Measurements from ENCODE around the gene RNF11. TPM values are rescaled to one million over a fixed set of nuclear protein-coding genes. Genes with fewer than 3 reads are reported as not detected.

Gene RNF11
- total and polyA plus RNA-seq, 2 of the 8 experiments (the other 6 are each of a cell fraction or from before 2014, with no cell fraction given), result 49.6 to 54.2 TPM

DNA sequence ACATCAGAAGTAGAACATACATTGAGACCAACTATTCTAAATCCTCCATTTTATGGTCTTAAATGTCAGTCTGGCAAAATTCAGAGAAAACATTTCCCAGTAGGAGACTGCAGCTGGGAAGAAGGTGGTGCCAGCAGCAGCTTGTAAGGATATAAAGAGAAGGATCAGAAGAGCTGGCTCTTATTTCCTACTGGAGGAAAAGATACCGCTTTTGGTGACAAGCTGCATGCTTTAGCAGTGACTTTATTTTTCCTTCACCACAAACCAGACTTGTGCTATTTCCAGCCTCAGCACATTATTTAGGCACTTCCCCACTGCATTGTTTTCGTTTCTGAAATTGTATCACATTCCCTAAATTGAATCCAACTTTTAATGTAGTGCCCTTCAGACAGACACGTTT, 28.4 kb downstream of the RNF11 start:
- no peak overlapping the region for H2BK15ac ChIP-seq (ENCODE audit: low read length)
- no peak overlapping the region for H3K56ac ChIP-seq (replicated peaks; ENCODE audit: insufficient read length, low read depth, low read length)
- H2BK5ac ChIP-seq (ENCODE audit: low read depth, low read length), result no peak overlapping the region
- H3K4me3 ChIP-seq (ENCODE audit: extremely low read depth in 1 of 4, insufficient read depth in 2 of 4, low read depth in 3 of 4, low read length in 4 of 4), result no peak overlapping the region
- H3K36me3 ChIP-seq (ENCODE audit: control insufficient read depth in 2 of 4, insufficient read depth in 4 of 4, low read length in 3 of 4), result no peaks in the 10 kb centered on the region
- H3K79me2 ChIP-seq (ENCODE audit: control insufficient read depth in 1 of 2, insufficient read depth in 2 of 2, low read length in 2 of 2), result peaks cover 0 to 32% of the 10 kb centered on the region in 2 experiments; a peak in 2 of 4 replicates
- H2BK20ac ChIP-seq (ENCODE audit: low read length), result no peak overlapping the region
- H3K18ac ChIP-seq (ENCODE audit: extremely low read depth, low read length), result no peak overlapping the region
- no peak overlapping the region for H4K91ac ChIP-seq (replicated peaks; ENCODE audit: insufficient read length, low read length)
- WGBS, 2 experiments (ENCODE audit: extremely low coverage in 1 of 2, insufficient coverage in 1 of 2, insufficient read length in 1 of 2, insufficient replicate concordance in 2 of 2, low coverage in 1 of 2, low lambda C conversion rate in 2 of 2, missing lambda C conversion rate in 1 of 2), result 89% methylated on average over 3 of the region's 3 CpGs; no CpG with 5 or more reads in 1 of the 2 experiments
- H3K23me2 ChIP-seq (ENCODE audit: low read depth, low read length), result no peaks in the 10 kb centered on the region
- H4K8ac ChIP-seq (ENCODE audit: extremely low read depth, insufficient read depth, low read length), result no peak overlapping the region
- no peak overlapping the region for H2BK120ac ChIP-seq (replicated peaks; ENCODE audit: low read depth, low read length)
- ChIA-PET POLR2A (ENCODE audit: partially characterized antibody) (interaction anchor here (0.7 to 1.1 kb wide), 2 partner anchors 29 to 156 kb away, joined by 3 read pairs; no protein-coding TSS in a partner anchor), CTCF (ENCODE audit: partially characterized antibody) (no interaction called here)
- H3K14ac ChIP-seq (ENCODE audit: insufficient read length), result no peak overlapping the region
- no peak overlapping the region for H2AK5ac ChIP-seq (ENCODE audit: low read depth, low read length)
- FAIRE-seq (no peak), DNase-seq (ENCODE audit: low read depth in 1 of 2, low spot score in 2 of 2) (no peak)
- no peaks in the 10 kb centered on the region for H3K9me3 ChIP-seq (ENCODE audit: insufficient read depth in 2 of 2, low read depth in 1 of 2, low read length in 1 of 2)
- H4K20me1 ChIP-seq (replicated peaks in 1 of 2; ENCODE audit: control insufficient read depth in 1 of 2, insufficient read depth in 2 of 2, low read length in 2 of 2), result peaks cover 2 to 5% of the 10 kb centered on the region in 2 experiments
- no peak overlapping the region for H3K4ac ChIP-seq (replicated peaks; ENCODE audit: insufficient read length, low read depth, low read length)
- no peak overlapping the region for H3K23ac ChIP-seq (ENCODE audit: insufficient read length)
- no peak overlapping the region for H3K27ac ChIP-seq (ENCODE audit: low read depth, low read length)
- H2BK12ac ChIP-seq (ENCODE audit: low read depth, low read length), result no peak overlapping the region
- H3K27me3 ChIP-seq (replicated peaks in 1 of 4; ENCODE audit: control insufficient read depth in 3 of 4, extremely low read depth in 1 of 4, insufficient read depth in 3 of 4, low read length in 3 of 4), result no peaks in the 10 kb centered on the region
- no peak overlapping the region for H3K4me2 ChIP-seq (ENCODE audit: insufficient read depth in 1 of 2, low read depth in 2 of 2, low read length in 2 of 2)
- no peak overlapping the region for H2AFZ ChIP-seq (ENCODE audit: low read length)
- H4K5ac ChIP-seq (ENCODE audit: insufficient read length, low read depth, low read length), result no peak overlapping the region
- H3K4me1 ChIP-seq (replicated peaks in 1 of 4; ENCODE audit: control insufficient read depth in 3 of 4, insufficient read depth in 4 of 4, low read length in 3 of 4), result peaks cover 0 to 6% (median 0%) of the 10 kb centered on the region in 4 experiments; a peak in 1 of 7 replicates
- H3K79me1 ChIP-seq (ENCODE audit: low read depth, low read length), result peaks cover 4% of the 10 kb centered on the region
- no peak overlapping the region for H3K9ac ChIP-seq (replicated peaks in 1 of 4; ENCODE audit: extremely low read depth in 1 of 4, low read depth in 3 of 4, low read length in 3 of 4)
- TF ChIP-seq HDAC2 (IDR thresholded peaks at IDR 0.05; ENCODE audit: borderline replicate concordance in 1 of 2, low read depth in 2 of 2, low read length in 2 of 2) (no peak), SP2 (IDR thresholded peaks at IDR 0.05; ENCODE audit: low read length) (no peak), EGR1 (IDR thresholded peaks at IDR 0.05; ENCODE audit: borderline replicate concordance, low read depth, low read length) (no peak), KDM1A (IDR thresholded peaks at IDR 0.05; ENCODE audit: borderline replicate concordance, low read length) (no peak), SP1 (IDR thresholded peaks at IDR 0.05; ENCODE audit: low read depth, low read length) (no peak), CEBPB (IDR thresholded peaks at IDR 0.05; ENCODE audit: low read depth, low read length) (no peak), CHD1 (IDR thresholded peaks at IDR 0.05; ENCODE audit: low read depth, low read length) (no peak), RBBP5 (IDR thresholded peaks at IDR 0.05; ENCODE audit: borderline replicate concordance, low read depth, low read length) (no peak), PHF8 (conservative IDR thresholded peaks at IDR 0.05; ENCODE audit: low read depth, low read length) (no peak), CBX8 (IDR thresholded peaks at IDR 0.05; ENCODE audit: borderline replicate concordance, low read depth, low read length) (no peak), TBP (IDR thresholded peaks at IDR 0.05; ENCODE audit: low read depth, low read length) (no peak), SIN3A (conservative IDR thresholded peaks at IDR 0.05 in 1 of 2, IDR thresholded peaks at IDR 0.05 in 1 of 2; ENCODE audit: low read depth in 1 of 2, low read length in 2 of 2) (no peak), ASH2L (IDR thresholded peaks at IDR 0.05; ENCODE audit: low read length) (no peak)
